ENCODE results near the gene ZNF750.

GRCh38 chr17:82862737-82863382 is 23.0 kb upstream of the ZNF750 start:
- TF ChIP-seq, protein P1, sequence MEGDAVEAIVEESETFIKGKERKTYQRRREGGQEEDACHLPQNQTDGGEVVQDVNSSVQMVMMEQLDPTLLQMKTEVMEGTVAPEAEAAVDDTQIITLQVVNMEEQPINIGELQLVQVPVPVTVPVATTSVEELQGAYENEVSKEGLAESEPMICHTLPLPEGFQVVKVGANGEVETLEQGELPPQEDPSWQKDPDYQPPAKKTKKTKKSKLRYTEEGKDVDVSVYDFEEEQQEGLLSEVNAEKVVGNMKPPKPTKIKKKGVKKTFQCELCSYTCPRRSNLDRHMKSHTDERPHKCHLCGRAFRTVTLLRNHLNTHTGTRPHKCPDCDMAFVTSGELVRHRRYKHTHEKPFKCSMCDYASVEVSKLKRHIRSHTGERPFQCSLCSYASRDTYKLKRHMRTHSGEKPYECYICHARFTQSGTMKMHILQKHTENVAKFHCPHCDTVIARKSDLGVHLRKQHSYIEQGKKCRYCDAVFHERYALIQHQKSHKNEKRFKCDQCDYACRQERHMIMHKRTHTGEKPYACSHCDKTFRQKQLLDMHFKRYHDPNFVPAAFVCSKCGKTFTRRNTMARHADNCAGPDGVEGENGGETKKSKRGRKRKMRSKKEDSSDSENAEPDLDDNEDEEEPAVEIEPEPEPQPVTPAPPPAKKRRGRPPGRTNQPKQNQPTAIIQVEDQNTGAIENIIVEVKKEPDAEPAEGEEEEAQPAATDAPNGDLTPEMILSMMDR (IDR thresholded peaks at IDR 0.05) = no peak
- no peak for TF ChIP-seq POLR2A (IDR thresholded peaks at IDR 0.05)
